ENCODE results near the gene DERA.

Gene DERA

GRCh38 chr12:15883536-15883935 is 27.6 kb upstream of the DERA start:
- Histone ChIP-seq H3K4me3 (ENCODE audit: low read length in 2 of 2) (peak overlapping the region; percentile 30 to 89), H4K91ac (ENCODE audit: low read depth, low read length, poor library complexity) (no peak overlapping the region), H3K18ac (ENCODE audit: low read length) (no peak overlapping the region), H2BK120ac (ENCODE audit: low read depth, low read length) (no peak overlapping the region), H3K14ac (ENCODE audit: low read length) (no peak overlapping the region), H3K9ac (ENCODE audit: low read depth, low read length, poor library complexity) (no peak overlapping the region), H2BK15ac (ENCODE audit: low read length) (no peak overlapping the region), H3K4me1 (ENCODE audit: control insufficient read depth in 2 of 2, insufficient read depth in 1 of 2, low read depth in 1 of 2, low read length in 2 of 2) (peaks cover 2 to 6% of the 10 kb centered on the region in 2 donors), H3K4me2 (ENCODE audit: insufficient read depth, low read length, poor library complexity, severe bottlenecking) (peak overlapping the region; percentile 51), H3K9me3 (replicated peaks in 1 of 2; ENCODE audit: control insufficient read depth in 2 of 2, insufficient read depth in 1 of 2, low read depth in 1 of 2, low read length in 2 of 2) (no peaks in the 10 kb centered on the region), H3K36me3 (replicated peaks in 1 of 2; ENCODE audit: control insufficient read depth in 2 of 2, insufficient read depth in 2 of 2, low read length in 2 of 2) (peaks cover 3 to 49% of the 10 kb centered on the region in 2 donors), H2BK5ac (ENCODE audit: low read length) (no peak overlapping the region), H3K27me3 (ENCODE audit: control insufficient read depth in 3 of 3, insufficient read depth in 3 of 3, low read depth in 1 of 3, low read length in 3 of 3) (no peaks in the 10 kb centered on the region), H3K4ac (ENCODE audit: low read length) (no peak overlapping the region), H4K8ac (ENCODE audit: low read depth, low read length) (no peak overlapping the region), H3K23ac (ENCODE audit: low read depth, low read length, poor library complexity) (no peak overlapping the region), H3K27ac (replicated peaks; ENCODE audit: low read length) (no peak overlapping the region), H2AFZ (ENCODE audit: low read length) (no peak overlapping the region), H3K79me1 (ENCODE audit: low read depth, low read length) (peaks cover 2% of the 10 kb centered on the region), H2AK5ac (ENCODE audit: low read depth, low read length) (no peak overlapping the region), H2BK12ac (ENCODE audit: low read length) (no peak overlapping the region)
- WGBS, 2 donors (ENCODE audit: extremely low coverage in 2 of 2, insufficient read length in 2 of 2, insufficient replicate concordance in 1 of 2), result no CpG with 5 or more reads among the region's 6 CpGs
- DNase-seq (ENCODE audit: low spot score), result no peak

- no peak overlapping the region for H2BK120ac ChIP-seq (ENCODE audit: low read depth, low read length)
- H2AK5ac ChIP-seq (ENCODE audit: low read depth, low read length), result no peak overlapping the region
- peaks cover 2% of the 10 kb centered on the region for H3K79me1 ChIP-seq (ENCODE audit: low read depth, low read length)
- H3K4ac ChIP-seq (ENCODE audit: low read length), result no peak overlapping the region
- H3K23ac ChIP-seq (ENCODE audit: low read depth, low read length, poor library complexity), result no peak overlapping the region
- H2AFZ ChIP-seq (ENCODE audit: low read length), result no peak overlapping the region
- H2BK5ac ChIP-seq (ENCODE audit: low read length), result no peak overlapping the region
- H2BK12ac ChIP-seq (ENCODE audit: low read length), result no peak overlapping the region
- peaks cover 2 to 6% of the 10 kb centered on the region in 2 donors for H3K4me1 ChIP-seq (ENCODE audit: control insufficient read depth in 2 of 2, insufficient read depth in 1 of 2, low read depth in 1 of 2, low read length in 2 of 2)
- no peak overlapping the region for H4K8ac ChIP-seq (ENCODE audit: low read depth, low read length)
- H3K4me3 ChIP-seq (ENCODE audit: low read length in 2 of 2), result no peak overlapping the region
- no peak overlapping the region for H3K18ac ChIP-seq (ENCODE audit: low read length)
- no peak overlapping the region for H3K14ac ChIP-seq (ENCODE audit: low read length)
- no peaks in the 10 kb centered on the region for H3K27me3 ChIP-seq (ENCODE audit: control insufficient read depth in 3 of 3, insufficient read depth in 3 of 3, low read depth in 1 of 3, low read length in 3 of 3)
- DNase-seq (ENCODE audit: low spot score), result no peak
- no peak overlapping the region for H4K91ac ChIP-seq (ENCODE audit: low read depth, low read length, poor library complexity)
- H3K9me3 ChIP-seq (replicated peaks in 1 of 2; ENCODE audit: control insufficient read depth in 2 of 2, insufficient read depth in 1 of 2, low read depth in 1 of 2, low read length in 2 of 2), result no peaks in the 10 kb centered on the region
- no peak overlapping the region for H3K9ac ChIP-seq (ENCODE audit: low read depth, low read length, poor library complexity)
- no peak overlapping the region for H3K27ac ChIP-seq (replicated peaks; ENCODE audit: low read length)
- H3K4me2 ChIP-seq (ENCODE audit: insufficient read depth, low read length, poor library complexity, severe bottlenecking), result no peak overlapping the region
- H3K36me3 ChIP-seq (replicated peaks in 1 of 2; ENCODE audit: control insufficient read depth in 2 of 2, insufficient read depth in 2 of 2, low read length in 2 of 2), result peaks cover 3 to 78% of the 10 kb centered on the region in 2 donors
- WGBS, 2 donors (ENCODE audit: extremely low coverage in 2 of 2, insufficient read length in 2 of 2, insufficient replicate concordance in 1 of 2), result no CpG with 5 or more reads among the region's 7 CpGs
- H2BK15ac ChIP-seq (ENCODE audit: low read length), result no peak overlapping the region
Measured at GRCh38 chr12:15886372-15887042, 24.6 kb upstream of the DERA start.

GRCh38 chr12:15887043-15887817 is 23.9 kb upstream of the DERA start:
- peaks cover 2 to 6% of the 10 kb centered on the region in 2 donors for H3K4me1 ChIP-seq (ENCODE audit: control insufficient read depth in 2 of 2, insufficient read depth in 1 of 2, low read depth in 1 of 2, low read length in 2 of 2)
- no peak overlapping the region for H2AFZ ChIP-seq (ENCODE audit: low read length)
- H3K9ac ChIP-seq (ENCODE audit: low read depth, low read length, poor library complexity), result no peak overlapping the region
- WGBS, 2 donors (ENCODE audit: extremely low coverage in 2 of 2, insufficient read length in 2 of 2, insufficient replicate concordance in 1 of 2), result 100% methylated on average over 1 of the region's 5 CpGs; no CpG with 5 or more reads in 1 of the 2 donors
- no peak overlapping the region for H3K18ac ChIP-seq (ENCODE audit: low read length)
- H3K4ac ChIP-seq (ENCODE audit: low read length), result no peak overlapping the region
- H3K27ac ChIP-seq (replicated peaks; ENCODE audit: low read length), result no peak overlapping the region
- H4K8ac ChIP-seq (ENCODE audit: low read depth, low read length), result no peak overlapping the region
- H4K91ac ChIP-seq (ENCODE audit: low read depth, low read length, poor library complexity), result no peak overlapping the region
- no peak for DNase-seq (ENCODE audit: low spot score)
- H2BK5ac ChIP-seq (ENCODE audit: low read length), result no peak overlapping the region
- H3K4me3 ChIP-seq (ENCODE audit: low read length in 2 of 2), result no peak overlapping the region
- H3K79me1 ChIP-seq (ENCODE audit: low read depth, low read length), result peaks cover 2% of the 10 kb centered on the region
- H3K36me3 ChIP-seq (replicated peaks in 1 of 2; ENCODE audit: control insufficient read depth in 2 of 2, insufficient read depth in 2 of 2, low read length in 2 of 2), result peaks cover 3 to 85% of the 10 kb centered on the region in 2 donors
- H2BK12ac ChIP-seq (ENCODE audit: low read length), result no peak overlapping the region
- H2AK5ac ChIP-seq (ENCODE audit: low read depth, low read length), result no peak overlapping the region
- H3K4me2 ChIP-seq (ENCODE audit: insufficient read depth, low read length, poor library complexity, severe bottlenecking), result no peak overlapping the region
- H2BK15ac ChIP-seq (ENCODE audit: low read length), result no peak overlapping the region
- no peak overlapping the region for H3K14ac ChIP-seq (ENCODE audit: low read length)
- H3K23ac ChIP-seq (ENCODE audit: low read depth, low read length, poor library complexity), result no peak overlapping the region
- H3K27me3 ChIP-seq (ENCODE audit: control insufficient read depth in 3 of 3, insufficient read depth in 3 of 3, low read depth in 1 of 3, low read length in 3 of 3), result no peaks in the 10 kb centered on the region
- H3K9me3 ChIP-seq (replicated peaks in 1 of 2; ENCODE audit: control insufficient read depth in 2 of 2, insufficient read depth in 1 of 2, low read depth in 1 of 2, low read length in 2 of 2), result no peaks in the 10 kb centered on the region
- no peak overlapping the region for H2BK120ac ChIP-seq (ENCODE audit: low read depth, low read length)

GRCh38 chr12:15892645-15893259 is 18.4 kb upstream of the DERA start:
- Histone ChIP-seq H3K4me1 (ENCODE audit: control insufficient read depth in 2 of 2, insufficient read depth in 1 of 2, low read depth in 1 of 2, low read length in 2 of 2) (no peaks in the 10 kb centered on the region), H3K27me3 (ENCODE audit: control insufficient read depth in 3 of 3, insufficient read depth in 3 of 3, low read depth in 1 of 3, low read length in 3 of 3) (no peaks in the 10 kb centered on the region), H3K36me3 (replicated peaks in 1 of 2; ENCODE audit: control insufficient read depth in 2 of 2, insufficient read depth in 2 of 2, low read length in 2 of 2) (peaks cover 11 to 96% of the 10 kb centered on the region in 2 donors)

More at GRCh38 chr12:15892645-15893259, 18.4 kb upstream of the DERA start:
- H3K18ac ChIP-seq (ENCODE audit: low read length), result no peak overlapping the region
- DNase-seq (ENCODE audit: low spot score), result no peak
- no peak overlapping the region for H3K9ac ChIP-seq (ENCODE audit: low read depth, low read length, poor library complexity)
- no peak overlapping the region for H3K4me3 ChIP-seq (ENCODE audit: low read length in 2 of 2)
- no peaks in the 10 kb centered on the region for H3K9me3 ChIP-seq (replicated peaks in 1 of 2; ENCODE audit: control insufficient read depth in 2 of 2, insufficient read depth in 1 of 2, low read depth in 1 of 2, low read length in 2 of 2)
- no CpG with 5 or more reads among the region's 5 CpGs for whole genome bisulfite sequencing, 2 donors (ENCODE audit: extremely low coverage in 2 of 2, insufficient read length in 2 of 2, insufficient replicate concordance in 1 of 2)
- H2BK5ac ChIP-seq (ENCODE audit: low read length), result no peak overlapping the region
- H3K14ac ChIP-seq (ENCODE audit: low read length), result no peak overlapping the region
- H3K79me1 ChIP-seq (ENCODE audit: low read depth, low read length), result no peaks in the 10 kb centered on the region
- no peak overlapping the region for H2AK5ac ChIP-seq (ENCODE audit: low read depth, low read length)
- H4K8ac ChIP-seq (ENCODE audit: low read depth, low read length), result no peak overlapping the region
- H3K27ac ChIP-seq (replicated peaks; ENCODE audit: low read length), result no peak overlapping the region
- H2BK120ac ChIP-seq (ENCODE audit: low read depth, low read length), result no peak overlapping the region
- no peak overlapping the region for H2BK15ac ChIP-seq (ENCODE audit: low read length)
- no peak overlapping the region for H2AFZ ChIP-seq (ENCODE audit: low read length)
- no peak overlapping the region for H3K4ac ChIP-seq (ENCODE audit: low read length)
- no peak overlapping the region for H2BK12ac ChIP-seq (ENCODE audit: low read length)
- no peak overlapping the region for H3K23ac ChIP-seq (ENCODE audit: low read depth, low read length, poor library complexity)
- H3K4me2 ChIP-seq (ENCODE audit: insufficient read depth, low read length, poor library complexity, severe bottlenecking), result no peak overlapping the region
- H4K91ac ChIP-seq (ENCODE audit: low read depth, low read length, poor library complexity), result no peak overlapping the region

Data from neuronal stem cell (in vitro differentiated cells).